ENCODE results near the gene TMEM106B. TPM values are rescaled to one million over a fixed set of nuclear protein-coding genes. Genes with fewer than 3 reads are reported as not detected.
"Not testable (repeated sequence)": the region's sequence is repeated elsewhere in the genome, so short reads cannot be mapped to it uniquely, and the experiment has no call there.

Gene TMEM106B
- total RNA-seq, 2 donors from 2014 or later: 43.3 to 48.2 TPM

DNA sequence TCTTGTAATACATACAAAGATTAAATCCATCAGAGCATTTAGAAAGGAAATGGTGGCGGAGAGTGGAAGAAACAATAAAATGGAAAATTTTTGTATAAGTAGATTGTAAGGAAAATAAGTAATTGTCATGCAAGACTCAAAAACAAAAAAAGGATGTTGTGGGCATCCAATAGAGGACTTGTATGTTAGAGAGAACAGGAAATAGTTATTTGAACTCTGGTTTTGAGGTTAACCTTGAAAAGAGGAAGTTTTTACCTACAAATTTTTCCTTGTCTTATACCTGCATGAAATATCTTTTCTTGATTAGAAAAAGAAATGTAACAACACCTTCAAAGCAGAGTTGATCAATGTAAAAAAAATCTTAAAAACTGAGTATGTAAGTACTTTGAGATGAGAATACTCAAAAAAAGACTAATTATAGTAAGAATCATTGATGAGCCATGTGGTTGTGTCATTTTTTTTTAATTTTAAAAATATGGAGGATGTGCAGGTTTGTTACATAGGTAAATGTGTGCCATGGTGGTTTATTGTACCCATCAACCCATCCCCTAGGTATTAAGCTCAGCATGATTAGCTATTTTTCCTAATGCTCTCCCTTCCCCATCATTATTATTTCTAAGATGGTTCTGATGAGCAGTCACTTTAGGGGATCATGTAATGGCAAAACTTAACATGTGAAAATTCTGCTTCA is 11.9 kb downstream of the TMEM106B start:
- no peak for ATAC-seq
- DNase-seq: no peak
- intact Hi-C loops (cut with DNase I): no loop called here

DNA sequence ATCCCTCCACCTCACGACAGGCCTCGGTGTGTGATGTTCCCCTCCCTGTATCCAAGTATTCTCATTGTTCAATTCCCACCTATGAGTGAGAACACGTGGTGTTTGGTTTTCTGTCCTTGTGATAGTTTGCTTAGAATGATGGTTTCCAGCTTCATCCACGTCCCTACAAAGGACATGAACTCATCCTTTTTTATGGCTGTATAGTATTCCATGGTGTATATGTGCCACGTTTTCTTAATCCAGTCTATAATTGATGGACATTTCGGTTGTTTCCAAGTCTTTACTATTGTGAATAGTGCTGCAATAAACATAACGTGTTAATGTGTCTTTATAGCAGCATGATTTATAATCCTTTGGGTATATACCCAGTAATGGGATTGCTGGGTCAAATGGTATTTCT is 13.9 kb downstream of the TMEM106B start:
- ATAC-seq; DNase-seq; intact Hi-C loops (cut with DNase I): not testable (repeated sequence)

DNA sequence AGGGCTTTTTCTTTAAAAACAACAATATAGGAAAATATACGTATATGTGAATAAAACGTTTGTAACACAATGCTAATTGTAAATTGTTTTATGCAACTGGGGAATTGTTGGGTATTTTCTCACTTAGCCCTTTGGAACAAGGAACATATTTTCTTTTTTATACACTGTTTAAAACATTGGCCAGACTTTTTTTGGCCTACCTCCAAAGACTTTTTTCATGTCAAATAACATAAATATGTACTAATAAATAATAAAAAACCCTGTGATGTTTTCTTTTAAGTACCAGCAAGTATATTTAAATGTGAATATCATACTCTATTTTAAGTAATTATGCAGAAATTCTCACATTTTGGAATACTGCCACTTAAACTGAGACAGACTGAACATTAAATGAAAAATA is 15.7 kb downstream of the TMEM106B start:
- intact Hi-C loops (cut with DNase I): no loop called here
- no peak for ATAC-seq
- DNase-seq: no peak

DNA sequence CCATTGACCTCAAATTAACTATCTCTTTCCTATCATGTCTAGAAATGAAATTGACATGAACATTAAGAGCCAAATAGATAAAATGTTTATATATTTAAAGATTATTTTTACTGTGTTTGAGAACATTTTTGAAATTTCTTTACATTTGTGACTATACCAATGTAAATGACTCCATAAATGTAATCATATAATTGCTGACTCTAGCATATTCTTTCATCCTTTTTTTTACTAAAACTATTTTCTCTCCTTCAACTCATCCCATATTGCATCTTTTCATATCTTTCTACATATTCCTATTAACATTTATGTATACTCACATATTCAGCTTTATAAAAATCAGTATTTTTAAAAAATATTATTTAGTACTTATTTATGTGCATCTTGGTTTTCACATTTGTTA is 16.9 kb downstream of the TMEM106B start:
- no peak for ATAC-seq
- intact Hi-C loops (cut with DNase I): no loop called here
- no peak for DNase-seq

DNA sequence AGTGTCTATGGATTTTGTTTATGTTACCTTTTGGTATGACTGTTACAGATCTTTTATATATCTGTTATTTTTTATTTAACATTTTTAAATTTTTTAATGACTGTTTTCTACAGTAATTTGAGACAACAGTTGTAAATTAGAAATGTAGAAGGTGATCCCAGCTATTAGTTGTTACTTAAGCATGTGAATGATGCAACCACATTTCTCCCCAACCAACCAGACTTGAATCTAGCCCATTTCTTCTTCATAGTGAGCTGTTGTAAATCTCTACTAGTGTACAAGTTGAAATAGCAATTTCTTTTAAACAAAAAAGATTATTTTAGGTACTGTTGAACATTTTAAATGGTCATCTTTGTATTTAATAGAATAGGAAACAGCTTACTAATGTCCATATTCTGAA is 18.0 kb downstream of the TMEM106B start:
- intact Hi-C loops (cut with DNase I): no loop called here

DNA sequence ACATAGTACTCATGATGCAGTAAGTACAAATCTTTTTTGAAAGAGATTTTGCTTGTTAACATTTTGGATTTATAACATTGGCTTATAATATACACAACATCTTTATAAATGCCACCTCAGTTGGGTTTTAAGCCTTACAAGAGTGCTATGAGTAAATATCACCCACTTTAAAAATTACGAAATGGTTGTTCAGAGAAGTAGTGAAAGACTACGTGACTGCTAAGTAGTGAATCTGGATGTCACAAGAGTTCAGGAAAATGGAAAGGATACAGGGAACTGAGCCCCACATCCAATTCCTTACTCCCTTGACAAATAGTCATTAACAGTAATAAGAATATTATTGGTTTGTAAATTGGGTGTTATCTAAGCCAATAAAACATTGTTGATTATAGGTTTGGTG is 20.0 kb downstream of the TMEM106B start:
- no peak for DNase-seq
- intact Hi-C loops (cut with DNase I): no loop called here
- no peak for ATAC-seq

More for the DNA sequence above, 18.0 kb downstream of the TMEM106B start:
- ATAC-seq: no peak
- DNase-seq: no peak

DNA sequence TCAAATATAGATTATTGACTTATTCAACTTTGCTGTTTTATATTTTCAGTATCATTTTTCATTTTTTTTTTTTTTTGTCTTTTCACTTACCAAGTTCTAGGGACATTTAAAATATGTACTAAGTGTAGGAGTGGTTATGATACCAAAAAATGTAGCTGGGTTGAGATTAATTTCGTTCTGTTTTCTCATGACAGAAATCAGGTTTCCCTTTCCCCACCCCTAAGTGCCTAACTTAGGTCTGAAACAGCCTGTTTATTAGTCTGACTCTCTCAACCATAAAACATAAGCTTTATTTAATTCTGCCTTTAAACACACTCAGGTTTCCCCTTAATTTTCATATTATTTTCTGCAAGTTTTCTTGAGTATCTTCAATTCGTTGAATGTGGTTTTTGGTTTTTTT is 22.1 kb downstream of the TMEM106B start:
- ATAC-seq: no peak
- intact Hi-C loops (cut with DNase I): no loop called here
- DNase-seq: no peak

DNA sequence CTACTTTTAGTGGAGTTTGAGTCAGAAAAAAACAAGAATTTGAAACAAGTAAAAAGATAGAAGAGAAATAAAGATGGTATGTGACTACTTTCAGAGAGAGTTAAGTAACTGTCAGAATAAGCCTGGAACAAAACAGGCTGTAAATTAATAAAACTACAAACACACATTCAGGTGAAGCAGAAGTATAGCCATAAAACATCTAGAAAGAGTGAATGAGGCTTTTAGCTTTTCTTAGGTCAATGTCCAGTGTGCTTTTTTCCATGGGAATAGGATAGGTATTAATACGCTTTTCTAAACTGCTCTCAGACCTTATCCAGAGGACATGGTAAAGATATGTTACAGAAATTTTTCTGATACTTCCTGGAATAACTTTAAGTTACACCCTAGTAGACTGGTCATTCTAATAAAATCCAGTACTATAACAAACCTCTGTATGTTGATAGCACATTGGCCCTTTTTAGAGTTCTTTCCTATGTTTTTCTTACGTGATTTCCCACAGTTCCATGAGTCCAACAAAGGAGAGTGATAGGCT is 23.3 kb downstream of the TMEM106B start:
- ATAC-seq (no peak), DNase-seq (no peak)
- intact Hi-C loops (cut with DNase I): no loop called here

DNA sequence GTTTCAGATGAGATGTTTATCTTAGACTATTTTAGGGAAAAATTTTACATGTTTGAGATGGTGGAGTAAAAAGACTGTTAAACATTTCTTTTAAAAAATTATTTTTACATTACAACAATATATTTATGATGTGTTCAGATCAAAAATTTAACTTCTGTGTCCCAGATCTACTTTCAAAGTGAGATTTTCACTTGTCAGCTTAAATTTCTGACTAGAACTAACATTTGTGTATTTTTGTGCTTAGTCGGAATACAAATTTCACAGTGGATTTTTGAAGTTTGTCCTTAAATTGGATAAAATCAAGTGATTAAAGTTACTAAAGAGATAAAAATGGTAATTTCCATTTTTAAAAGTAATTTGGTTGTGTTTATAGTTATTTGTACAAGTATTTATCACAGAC is 24.9 kb downstream of the TMEM106B start:
- intact Hi-C loops (cut with DNase I): no loop called here
- DNase-seq (no peak), ATAC-seq (no peak)

DNA sequence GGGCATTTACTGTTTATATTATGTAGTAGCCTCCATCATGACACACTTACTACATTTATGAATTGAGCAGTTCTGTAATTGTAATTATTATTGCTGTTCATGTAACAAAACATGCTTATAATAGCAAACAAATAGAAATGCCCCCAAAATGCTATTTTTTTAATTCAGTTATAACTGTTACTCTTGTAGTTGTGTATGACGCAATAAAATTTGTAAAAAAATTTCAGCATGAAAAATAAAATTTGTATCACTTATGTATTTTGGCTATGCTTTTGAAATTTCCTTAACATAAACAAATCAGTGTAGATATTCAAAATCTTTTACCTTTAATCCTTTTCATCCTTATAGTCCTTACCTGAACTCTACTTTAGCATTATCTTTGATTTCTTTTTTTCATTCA is 25.9 kb downstream of the TMEM106B start:
- no peak for DNase-seq
- no peak for ATAC-seq
- intact Hi-C loops (cut with DNase I): no loop called here

DNA sequence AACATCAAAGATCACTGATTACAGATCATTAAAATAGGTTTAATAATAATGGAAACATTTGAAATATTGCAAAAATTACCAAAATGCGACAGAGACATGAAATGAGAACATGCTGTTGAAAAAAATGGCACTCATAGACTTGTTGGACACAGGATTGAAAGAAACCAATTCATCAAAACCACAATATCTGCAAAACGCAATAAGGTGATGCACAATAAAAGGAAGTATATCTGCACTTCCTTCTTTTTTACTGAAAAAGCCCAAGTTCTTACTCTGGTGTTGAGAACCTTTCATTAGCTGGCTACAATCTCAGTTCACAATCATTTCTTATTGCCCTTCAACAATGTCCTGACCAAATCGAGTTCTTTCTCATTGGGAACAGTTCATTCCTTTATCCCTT is 28.7 kb downstream of the TMEM106B start:
- intact Hi-C loops (cut with DNase I): no loop called here
- ATAC-seq (no peak), DNase-seq (no peak)

DNA sequence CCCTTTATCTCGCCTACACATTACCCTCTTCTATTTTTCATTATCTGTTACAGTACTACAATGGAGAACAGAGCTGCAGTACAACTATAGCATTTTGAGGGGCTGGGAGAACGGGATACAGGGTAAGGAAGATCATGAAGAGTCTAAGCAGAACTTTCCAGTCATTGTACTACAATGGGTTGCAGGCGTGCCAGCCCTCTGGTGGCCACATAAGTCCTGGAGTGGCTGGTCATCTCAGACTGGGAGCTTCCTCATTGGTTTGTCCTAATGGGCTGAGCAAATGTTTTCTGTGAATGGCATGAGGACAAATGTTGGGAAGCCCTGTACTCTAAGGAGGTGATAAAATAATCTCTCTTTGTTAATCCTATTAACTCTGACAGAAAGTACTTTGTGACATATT is 33.0 kb downstream of the TMEM106B start:
- ATAC-seq: no peak
- peak; percentile 28 for DNase-seq
- intact Hi-C loops (cut with DNase I): no loop called here

DNA sequence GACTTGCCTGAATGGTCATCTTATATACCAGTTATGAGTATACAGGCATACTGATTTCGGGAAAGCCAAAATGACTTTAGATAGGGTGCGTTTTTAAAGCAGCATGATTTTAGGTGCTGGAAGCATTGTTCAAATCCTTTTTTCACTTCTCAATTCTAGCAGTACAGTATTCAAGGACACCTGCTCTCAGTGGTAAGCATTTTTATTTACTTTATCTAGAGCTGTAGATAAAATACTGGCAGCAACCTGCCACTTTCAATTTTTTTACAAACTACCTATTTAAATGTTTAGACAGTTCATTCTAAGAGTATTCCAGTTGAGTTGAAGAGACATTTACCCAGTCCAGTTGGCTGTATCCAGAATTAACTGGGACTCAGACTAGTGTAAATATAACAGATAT is 33.6 kb downstream of the TMEM106B start:
- intact Hi-C loops (cut with DNase I): no loop called here
- ATAC-seq (no peak), DNase-seq (no peak)

DNA sequence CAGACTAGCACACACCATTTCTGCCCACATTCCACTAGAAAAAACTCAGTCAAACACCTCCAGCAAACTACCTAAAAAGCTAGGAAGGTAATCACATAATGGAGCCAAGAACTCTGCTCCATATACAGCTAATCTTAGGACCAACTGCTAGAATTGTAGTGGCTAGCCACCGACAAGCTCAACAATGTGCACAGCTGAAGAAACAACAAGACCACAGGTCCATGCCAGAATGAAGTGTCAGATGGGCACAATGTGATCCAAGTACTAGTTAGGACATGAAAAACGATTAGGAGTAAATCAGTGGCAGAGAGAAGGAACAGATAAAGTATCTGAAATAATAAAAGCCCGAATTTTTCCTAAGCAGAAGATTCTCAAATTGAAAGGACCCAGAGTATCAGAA is 38.6 kb downstream of the TMEM106B start:
- no peak for ATAC-seq
- intact Hi-C loops (cut with DNase I): no loop called here
- DNase-seq: no peak

DNA sequence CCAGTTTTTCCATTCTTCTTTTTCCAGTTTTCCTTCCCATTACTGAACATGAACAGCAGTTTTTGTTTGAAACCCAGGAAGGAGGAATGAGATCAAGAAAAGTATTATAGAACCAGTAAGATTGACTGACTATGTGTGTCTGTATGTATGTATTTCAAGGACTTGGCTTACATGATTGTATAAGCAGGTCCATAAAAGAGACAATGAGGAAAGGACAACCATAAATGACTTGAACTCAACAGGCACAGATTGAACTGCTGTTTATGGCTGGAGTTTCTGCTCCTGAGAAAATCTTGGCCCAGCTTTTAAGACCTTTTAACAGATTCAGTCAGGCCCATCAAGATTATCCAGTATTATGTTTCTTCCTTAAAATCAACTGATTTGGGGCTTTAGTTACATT is 39.1 kb downstream of the TMEM106B start:
- intact Hi-C loops (cut with DNase I): no loop called here
- no peak for DNase-seq
- no peak for ATAC-seq

DNA sequence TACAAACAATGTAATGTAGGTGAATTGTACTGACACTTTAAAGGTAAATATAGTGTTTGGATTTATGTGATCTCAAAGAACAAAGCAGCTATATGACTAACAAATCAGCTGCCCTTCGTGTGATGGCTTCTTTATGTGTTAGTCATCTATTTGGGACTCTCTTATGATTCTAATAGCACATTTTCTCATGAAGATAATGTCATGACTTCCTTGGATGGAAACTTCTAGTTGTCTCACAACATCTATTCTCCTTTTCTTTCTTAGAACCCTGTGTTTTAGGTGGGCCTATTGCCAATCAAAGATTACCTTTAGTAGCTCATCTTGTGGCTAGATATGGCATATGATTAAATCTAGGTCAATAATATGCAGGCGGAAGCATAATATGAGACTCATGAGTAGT is 45.0 kb downstream of the TMEM106B start:
- intact Hi-C loops (cut with DNase I): no loop called here
- no peak for DNase-seq

DNA sequence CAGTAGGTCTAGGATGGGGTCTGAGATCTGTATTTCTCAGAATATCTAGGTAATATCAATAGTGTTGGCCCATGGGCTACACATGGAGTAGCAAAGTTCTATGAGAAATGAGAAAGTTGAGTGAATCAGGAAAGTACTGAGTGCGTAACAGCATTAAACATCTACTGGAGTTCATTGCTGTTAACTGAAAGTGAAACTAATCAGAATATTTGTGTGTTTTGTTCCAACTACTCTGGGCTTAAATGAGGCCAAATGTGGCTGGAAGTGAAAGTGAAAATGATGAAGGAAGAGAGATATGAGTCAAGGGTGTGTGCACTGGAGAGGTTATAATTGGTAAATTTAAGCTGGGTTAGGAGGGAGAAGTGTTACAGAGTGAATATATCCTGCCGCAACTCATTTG is 46.5 kb downstream of the TMEM106B start:
- intact Hi-C loops (cut with DNase I): no loop called here
- DNase-seq: no peak
- peak in 1 of 2 donors; percentile 61 for ATAC-seq

More for the DNA sequence above, 45.0 kb downstream of the TMEM106B start:
- ATAC-seq: no peak

DNA sequence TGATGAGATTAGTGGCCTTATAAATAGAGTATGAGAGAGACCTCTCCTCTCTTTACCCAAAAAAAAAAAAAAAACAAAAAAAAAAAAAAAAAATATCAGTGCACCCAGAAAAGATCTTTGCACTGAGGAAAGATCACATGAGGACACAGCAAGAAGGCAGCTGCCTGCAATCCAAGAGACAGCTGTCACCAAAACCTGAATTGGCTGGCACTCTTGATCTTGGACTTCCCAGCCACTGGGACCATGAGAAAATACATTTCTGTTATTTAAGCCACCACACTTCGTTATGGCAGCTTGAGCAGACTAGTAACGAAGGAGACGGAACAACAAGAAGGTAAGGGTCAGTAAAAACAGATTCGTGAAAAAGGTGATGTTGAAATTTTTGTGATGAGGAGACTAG is 47.0 kb downstream of the TMEM106B start:
- ATAC-seq (no peak), DNase-seq (no peak)
- intact Hi-C loops (cut with DNase I): no loop called here

DNA sequence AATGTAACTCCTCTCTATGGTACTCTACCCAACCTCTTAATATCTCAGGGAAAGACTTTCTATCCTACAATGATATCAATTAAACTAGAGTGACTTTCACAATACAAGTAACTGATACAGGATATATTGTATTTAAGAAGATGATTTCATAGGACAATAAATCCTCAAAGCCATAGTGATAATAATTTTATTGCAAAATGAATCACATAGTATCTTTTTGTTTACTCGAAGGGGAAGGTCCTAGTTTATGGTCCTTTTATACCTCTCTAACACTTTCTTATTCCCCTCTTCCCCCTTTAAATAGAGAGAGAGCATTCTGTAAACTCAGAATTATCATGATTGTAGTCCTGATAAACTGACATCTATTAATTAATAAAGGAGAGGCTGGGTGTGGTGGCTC is 56.4 kb downstream of the TMEM106B start:
- intact Hi-C loops (cut with DNase I): no loop called here
- DNase-seq (no peak), ATAC-seq (no peak)

DNA sequence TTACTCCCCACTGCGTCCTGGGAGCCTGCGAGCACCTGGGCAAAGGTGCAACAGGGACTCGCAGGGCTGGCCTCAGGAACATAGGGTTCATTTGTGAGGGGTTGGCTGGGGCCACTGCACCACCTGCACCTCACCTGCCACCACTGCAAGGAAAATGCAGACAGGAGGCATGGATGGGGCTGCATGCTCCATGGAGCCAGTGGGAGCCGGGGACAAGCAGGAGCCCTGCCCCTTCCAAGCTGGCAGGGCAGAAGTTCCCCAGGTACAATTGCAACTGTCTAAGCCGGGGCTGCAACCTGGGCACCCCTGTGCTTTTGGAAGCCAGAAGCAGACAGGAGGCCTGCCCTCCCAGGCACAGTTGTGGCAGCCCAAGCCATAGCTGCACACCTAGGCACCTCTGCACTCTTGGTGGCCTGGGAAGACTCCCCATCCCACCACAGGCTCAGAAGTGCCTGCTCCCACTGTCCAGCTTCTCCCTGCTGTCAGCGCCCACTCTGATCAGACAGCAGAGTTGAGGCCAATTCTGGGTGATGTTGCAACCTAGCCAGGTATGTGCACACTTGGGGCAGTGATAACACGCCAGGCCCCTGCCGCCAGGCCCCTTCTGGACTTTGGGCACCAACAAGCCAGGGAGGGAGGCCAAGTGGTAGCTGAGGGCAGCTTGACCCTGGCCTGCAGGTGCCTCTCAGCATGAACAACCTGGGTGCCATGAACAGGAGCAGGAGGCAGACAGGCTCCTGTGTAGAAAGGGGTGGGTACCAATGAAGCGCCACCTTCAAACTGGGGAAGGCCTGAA is 58.2 kb downstream of the TMEM106B start:
- intact Hi-C loops (cut with DNase I): no loop called here
- ATAC-seq (no peak), DNase-seq (no peak)

DNA sequence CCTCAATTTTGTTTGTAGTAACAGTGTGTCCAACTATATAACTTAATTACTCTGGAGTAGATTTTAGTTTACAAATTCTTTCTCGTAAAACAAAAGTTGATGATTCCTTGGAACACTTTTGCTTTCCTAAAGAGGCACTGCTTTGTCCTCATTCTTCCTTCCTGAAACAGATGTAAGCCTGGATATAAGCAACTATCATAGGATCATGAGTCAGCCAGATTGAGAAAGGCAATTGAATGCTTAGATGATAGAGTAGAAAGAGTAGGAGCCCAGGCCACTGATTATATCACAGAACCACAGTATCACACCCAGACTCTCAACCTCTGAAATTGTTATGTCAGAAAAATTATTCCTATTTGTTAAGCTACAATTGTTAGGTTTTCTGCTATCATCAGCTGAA is 69.9 kb downstream of the TMEM106B start:
- intact Hi-C loops (cut with DNase I): no loop called here
- no peak for ATAC-seq
- DNase-seq: no peak
